K562 (cell line): ENCODE data around the gene KCNAB2. TPM values are rescaled to one million over a fixed set of nuclear protein-coding genes. Genes with fewer than 3 reads are reported as not detected.
A peak's percentile ranks its signal among the peaks of the same experiment; 100 is the strongest.

ENCODE experiments used
- ATAC-seq: fragments of 200-7000 bp; cut with Tn5 transposase; 3 replicates; pipeline ENCODE4 v1.9.1; 2020; ENCODE audit warnings: moderate library complexity
- BruUV-seq: library from RNA; stranded (reverse); fragments of 400-500 nt; replicated peaks from 2 replicates; lab custom pipeline; 2021; lab: Mats Ljungman, UMichigan
- CTCF ChIA-PET: fragments of 300-600 bp; formaldehyde crosslinking; extraction: SDS; loops from one replicate; lab custom pipeline; 2021; ENCODE audit warnings: low intra/inter-chr PET ratio; lab: Yijun Ruan, JAX
- POLR2A ChIA-PET: fragments of 300-600, 350-650 bp; sonication (Branson Sonifier 250); formaldehyde crosslinking; extraction: SDS; loops from one replicate; lab custom pipeline; 2021; ENCODE audit warnings: antibody characterized with exemption, inconsistent platforms; lab: Yijun Ruan, JAX
- DNase-seq, 4 experiments: peaks; one replicate each; pipeline versions ENCODE4 v3.0.0 to v3.0.0-alpha.2; 2011 to 2018; ENCODE audit warnings: low spot score in 3 of 4, mixed read lengths in 3 of 4; ENCODE audit errors: extremely low read depth in 1 of 4
- FAIRE-seq: peaks from 2 replicates; lab custom pipeline; 2011; peaks lifted over from hg19 to GRCh38; lab: Jason Lieb, UNC
- H2AFZ ChIP-seq: 2 replicates; pipeline ENCODE4 v1.6.0; 2011; ENCODE audit warnings: low read depth, low read length, control low read depth, inconsistent platforms
- H3K27ac ChIP-seq: fragments of 200-600 bp; 3 replicates; pipeline ENCODE4 v1.8.0; 2011; ENCODE audit warnings: low read depth, mild to moderate bottlenecking, control low read depth, inconsistent platforms, low read length, moderate library complexity, mixed read lengths; ENCODE audit errors: extremely low read depth
- H3K27me3 ChIP-seq, 2 experiments: fragments of 300-600 bp in 1 of 2; 2 replicates in 1 of 2; 3 replicates in 1 of 2; pipeline versions ENCODE4 v1.6.0 to v1.8.0; 2011; ENCODE audit warnings: inconsistent platforms in 2 of 2, low read length in 2 of 2, mild to moderate bottlenecking in 1 of 2, mixed read lengths in 1 of 2, moderate library complexity in 1 of 2; ENCODE audit not compliant: control insufficient read depth in 2 of 2, insufficient read depth in 2 of 2
- H3K36me3 ChIP-seq: fragments of 300-600 bp; 3 replicates; pipeline ENCODE4 v1.8.0; 2011; ENCODE audit warnings: mild to moderate bottlenecking, low read length, inconsistent platforms; ENCODE audit not compliant: control insufficient read depth, insufficient read depth
- H3K4me1 ChIP-seq, 2 experiments: fragments of 200-600 bp in 1 of 2; replicated peaks in 1 of 2; 2 replicates in 1 of 2; 3 replicates in 1 of 2; pipeline versions ENCODE4 v1.5.1 to v1.8.0; 2011; ENCODE audit warnings: inconsistent platforms in 2 of 2, low read length in 2 of 2, mild to moderate bottlenecking in 1 of 2, mixed read lengths in 1 of 2, moderate library complexity in 1 of 2; ENCODE audit not compliant: control insufficient read depth in 2 of 2, insufficient read depth in 2 of 2
- H3K4me2 ChIP-seq: 2 replicates; pipeline ENCODE4 v1.6.1; 2011; ENCODE audit warnings: low read length, control low read depth, inconsistent platforms, mixed read lengths; ENCODE audit not compliant: insufficient read depth
- H3K4me3 ChIP-seq: fragments of 200-600 bp; sonication (generic), shearing (Covaris generic); 2 replicates; pipeline ENCODE4 v1.5.1; 2016; ENCODE audit warnings: control low read depth, inconsistent platforms
- H3K79me2 ChIP-seq: fragments of 200-600 bp; 3 replicates; pipeline ENCODE4 v1.8.0; 2011; ENCODE audit warnings: low read length, inconsistent platforms; ENCODE audit not compliant: control insufficient read depth, insufficient read depth
- H3K9ac ChIP-seq, 2 experiments: 2 replicates each; pipeline versions ENCODE4 v1.6.0 to v1.6.1; 2011; ENCODE audit warnings: low read depth in 2 of 2, low read length in 2 of 2, control low read depth in 1 of 2, inconsistent platforms in 1 of 2, mild to moderate bottlenecking in 1 of 2, mixed read lengths in 1 of 2; ENCODE audit not compliant: insufficient read depth in 1 of 2
- H3K9me1 ChIP-seq: one replicate; pipeline ENCODE4 v1.6.0; 2011; ENCODE audit warnings: inconsistent platforms, mild to moderate bottlenecking, low read length, moderate library complexity; ENCODE audit not compliant: control insufficient read depth, insufficient read depth
- H3K9me3 ChIP-seq: replicated peaks from 2 replicates; pipeline ENCODE4 v1.5.1; 2011; ENCODE audit warnings: low read depth, low read length, inconsistent platforms; ENCODE audit not compliant: control insufficient read depth, insufficient read depth
- H4K20me1 ChIP-seq: replicated peaks from 2 replicates; pipeline ENCODE4 v1.6.1; 2011; ENCODE audit warnings: low read length, inconsistent platforms, mixed read lengths; ENCODE audit not compliant: control insufficient read depth, insufficient read depth
- HDAC1 ChIP-seq, 2 experiments: fragments of 450-650 bp; IDR thresholded peaks; 2 replicates each; pipeline ENCODE4 v1.6.1; 2016 to 2017; ENCODE audit warnings: inconsistent platforms in 1 of 2, mild to moderate bottlenecking in 1 of 2, moderate library complexity in 1 of 2
- MIER1 ChIP-seq: fragments of 450-650 bp; IDR thresholded peaks from 2 replicates; pipeline ENCODE4 v1.6.1; 2016; ENCODE audit warnings: antibody characterized with exemption, mild to moderate bottlenecking, low read depth
- SMAD1 ChIP-seq: fragments of 150-350 bp; IDR thresholded peaks from 2 replicates; pipeline ENCODE4 v1.6.1; 2014; ENCODE audit warnings: low read length, low read depth; ENCODE audit not compliant: partially characterized antibody
- THRB ChIP-seq: fragments of 450-650 bp; formaldehyde crosslinking; conservative IDR thresholded peaks from 2 replicates; pipeline ENCODE4 v1.4.0; 2022; ENCODE audit warnings: mild to moderate bottlenecking, missing genetic modification characterization
- ZNF609 ChIP-seq: sonication (generic); formaldehyde crosslinking; IDR thresholded peaks from 2 replicates; pipeline ENCODE4 v1.8.1; 2023; ENCODE audit warnings: missing genetic modification reagents, mild to moderate bottlenecking, borderline replicate concordance
- WGBS: fragments of 100-300 bp; shearing (Covaris generic); methylation state at CpG from one replicate; pipeline ENCODE4 v1.1.6; 2016; ENCODE audit warnings: low coverage, mixed read lengths; ENCODE audit not compliant: insufficient coverage; ENCODE audit errors: missing lambda C conversion rate; 5-methylcytosine and 5-hydroxymethylcytosine counted together
- in situ Hi-C: fragments of 300-500 bp; cut with MboI; formaldehyde crosslinking; loops from 4 replicates; pipeline ENCODE4 v1.15.0; 2018; ENCODE audit warnings: inconsistent platforms, mixed read lengths
- intact Hi-C: fragments of 100-400 bp; cut with micrococcal nuclease; formaldehyde crosslinking; loops from 2 replicates; pipeline ENCODE4 v1.14.2; 2022
- polyA plus RNA-seq, 8 experiments: library from polyadenylated mRNA; depleted of rRNA in 4 of 8; stranded (reverse) in 5 of 8; unstranded in 3 of 8; fragments of >200 nt; fragmentation: Nextera tagmentation in 2 of 8; fragmentation: Illumina TruSeq in 1 of 8; extraction: Ambion mirVana in 2 of 8; extraction: Trizol in 1 of 8; gene quantifications; 2 replicates each; pipeline versions ENCODE4 v1.2.1 to v1.2.3, GENCODE V29; 2011 to 2014; ENCODE audit warnings: inconsistent platforms in 1 of 8, missing spikeins in 1 of 8
- total RNA-seq, 7 experiments: library from RNA; depleted of rRNA in 6 of 7; stranded (reverse); fragments of >200 nt in 6 of 7; fragmentation: Illumina TruSeq in 2 of 7; extraction: Trizol in 2 of 7; gene quantifications; 2 replicates each; pipeline versions ENCODE4 v1.2.1 to v1.2.3, GENCODE V29; 2011 to 2021; ENCODE audit warnings: low replicate concordance in 1 of 7

The KCNAB2 gene
- total and polyA plus RNA-seq, 9 of the 15 experiments (the other 6 are each of a cell fraction or from before 2014, with no cell fraction given): 1.8 to 15.8 (median 7.1) TPM

- no peak for TF ChIP-seq THRB (CRISPR knock-in tag)
- TF ChIP-seq MIER1: no peak
- no peak for TF ChIP-seq SMAD1
Measured at GRCh38 chr1:6009120-6010040, 36.3 kb upstream of the KCNAB2 start (continued).

GRCh38 chr1:6010554-6010953 is 35.1 kb upstream of the KCNAB2 start:
- Histone ChIP-seq H3K4me2 (no peak overlapping the region), H3K27ac (no peak overlapping the region), H2AFZ (no peak overlapping the region), H3K36me3 (no peaks in the 10 kb centered on the region), H3K4me1 (peaks cover 23 to 44% of the 10 kb centered on the region in 2 experiments), H3K9me3 (no peaks in the 10 kb centered on the region), H3K9me1 (peaks cover 4% of the 10 kb centered on the region), H3K4me3 (no peak overlapping the region), H3K9ac (peak overlapping the region in 1 of 2 experiments; percentile 70; a peak in 2 of 4 replicates), H3K79me2 (no peaks in the 10 kb centered on the region; the same call in 2 of the 3 replicates), H3K27me3 (no peaks in the 10 kb centered on the region), H4K20me1 (peaks cover 27% of the 10 kb centered on the region; the same call in 1 of the 2 replicates)
- WGBS: 73% methylated on average over 10 of the region's 10 CpGs
- no peak for DNase-seq
- ChIA-PET POLR2A (interaction anchor here (1.8 kb wide), 1 partner anchor 13 kb away, joined by 5 read pairs; no protein-coding TSS in a partner anchor), CTCF (no interaction called here)
- ATAC-seq: no peak
- in situ Hi-C loops: no loop called here
- TF ChIP-seq HDAC1 (IDR thresholded peaks at IDR 0.05): no peak
- TF ChIP-seq ZNF609 (CRISPR knock-in tag): no peak
- intact Hi-C loops: no loop called here
- BruUV-seq: no TSS peak
- no peak for FAIRE-seq
